RWPE1 (cell line): ENCODE data around the gene SLC45A1.

Experiments used
- CTCF ChIA-PET: fragments of 350-600 bp; sonication (Branson Sonifier 250); formaldehyde crosslinking; extraction: SDS; loops from one replicate; lab custom pipeline; 2021; lab: Yijun Ruan, JAX
- POLR2A ChIA-PET: fragments of 400-600 bp; formaldehyde crosslinking; extraction: SDS; loops from one replicate; lab custom pipeline; 2020; ENCODE audit warnings: antibody characterized with exemption; ENCODE audit not compliant: low non-redundant PET; lab: Yijun Ruan, JAX
- DNase-seq: peaks from one replicate; pipeline ENCODE4 v3.0.0; 2012; ENCODE audit warnings: low spot score
- H3K27ac ChIP-seq: fragments of 450-650 bp; 2 replicates; pipeline ENCODE4 v1.5.1; 2017
- CTCF ChIP-seq: fragments of 450-650 bp; conservative IDR thresholded peaks from 2 replicates; pipeline ENCODE4 v1.5.1; 2017; ENCODE audit warnings: low read depth, mild to moderate bottlenecking

SLC45A1 gene

DNA sequence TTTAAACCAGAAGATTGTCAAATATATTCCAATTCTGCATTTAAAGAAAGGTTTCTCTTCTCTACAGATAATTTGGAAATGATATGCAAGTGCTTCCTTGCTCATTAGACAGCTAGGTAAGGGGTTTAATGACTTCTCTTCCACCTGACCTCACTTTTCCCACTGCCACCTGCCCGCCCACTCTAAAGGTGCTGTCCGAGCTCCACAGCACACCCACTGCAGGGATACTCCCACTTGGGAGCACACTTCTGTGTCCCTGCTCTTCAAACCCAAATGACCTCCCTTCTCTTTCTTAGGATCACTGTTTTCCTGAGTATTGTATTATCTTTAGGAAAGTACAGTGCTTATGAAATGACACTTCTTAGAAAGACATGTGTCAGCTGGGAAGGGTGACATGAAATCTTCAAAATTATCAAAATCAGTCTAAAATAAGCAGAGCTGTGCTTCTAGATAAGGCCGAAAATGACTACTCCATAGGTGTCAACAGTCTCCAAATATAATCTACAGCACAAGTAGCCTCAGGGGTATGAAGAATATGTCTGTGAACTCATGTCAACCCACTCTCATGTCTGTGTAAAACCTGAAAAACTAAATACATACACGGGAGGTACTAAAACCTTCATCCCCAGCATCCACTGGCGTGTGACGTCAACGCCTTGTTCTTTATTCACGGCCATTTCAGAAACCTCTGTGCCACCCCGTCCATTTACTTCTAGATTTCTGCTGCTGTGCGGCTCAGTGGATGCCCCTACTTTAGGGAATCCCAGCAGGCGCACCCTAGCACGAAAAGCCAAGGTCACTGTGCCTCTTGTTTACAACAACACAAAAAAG is 71.0 kb downstream of the SLC45A1 start:
- POLR2A ChIA-PET: no interaction called here
- no peak for DNase-seq
- no peak for TF ChIP-seq CTCF
- CTCF ChIA-PET: interaction anchor here (0.8 kb wide), 1 partner anchor 20 kb away, joined by 3 read pairs; no protein-coding TSS in a partner anchor
- H3K27ac ChIP-seq: no peak overlapping the region

- ChIA-PET CTCF (no interaction called here), POLR2A (no interaction called here)
- no peak for TF ChIP-seq CTCF
- no peak for DNase-seq
- no peak overlapping the region for H3K27ac ChIP-seq
Observed at GRCh38 chr1:8389958-8390535, 72.1 kb downstream of the SLC45A1 start.

- ChIA-PET CTCF (no interaction called here), POLR2A (no interaction called here)
- DNase-seq: no peak
- H3K27ac ChIP-seq: no peak overlapping the region
- no peak for TF ChIP-seq CTCF
Observed at GRCh38 chr1:8390707-8391106, 72.8 kb downstream of the SLC45A1 start.

DNA sequence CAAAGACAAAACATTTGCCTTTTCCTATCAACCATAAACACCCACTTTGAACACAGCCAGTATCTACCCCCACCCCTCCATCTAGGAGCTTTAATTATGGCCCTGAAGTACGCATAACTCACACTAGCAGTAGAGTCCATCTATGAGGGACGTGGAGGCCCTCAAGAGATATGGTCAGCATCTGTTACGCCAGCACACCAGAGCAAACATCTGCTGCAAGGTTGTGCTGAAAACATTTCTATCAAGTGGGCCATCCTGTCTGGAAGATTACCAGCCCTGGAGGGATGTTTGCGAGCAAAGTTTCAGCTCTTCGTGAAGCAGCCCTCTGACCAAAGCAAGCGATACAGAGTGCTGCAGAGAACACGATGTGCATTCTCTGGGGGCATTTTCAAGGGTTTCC is 74.6 kb downstream of the SLC45A1 start:
- no peak for TF ChIP-seq CTCF
- POLR2A ChIA-PET: no interaction called here
- H3K27ac ChIP-seq: no peak overlapping the region
- CTCF ChIA-PET: interaction anchor here (0.6 to 0.7 kb wide), 2 partner anchors 255 to 401 kb away, joined by 3 to 4 read pairs; no protein-coding TSS in a partner anchor
- DNase-seq: no peak
